Transverse colon (tissue), 3 donors: ENCODE measurements around the gene RNF144A.

Source experiments
- EP300 ChIP-seq: sonication (generic); formaldehyde crosslinking; IDR thresholded peaks from one replicate; pipeline ENCODE4 v1.6.1; 2017; ENCODE audit warnings: antibody characterized with exemption, low read depth
- POLR2A ChIP-seq: fragments of 450-650 bp; IDR thresholded peaks from one replicate; pipeline ENCODE4 v1.6.1; 2016; ENCODE audit warnings: antibody characterized with exemption, mild to moderate bottlenecking, moderate library complexity
- TF ChIP-seq, protein P1 (sequence below), 5 experiments: fragments of 200-600 bp in 3 of 5; fragments of 450-650 bp in 2 of 5; sonication (generic) in 3 of 5; IDR thresholded peaks; 1 replicate in 2 of 5; 2 replicates in 3 of 5; pipeline ENCODE4 v1.5.1; 2016 to 2017; ENCODE audit warnings: antibody characterized with exemption in 5 of 5, inconsistent platforms in 3 of 5, mild to moderate bottlenecking in 2 of 5, moderate library complexity in 1 of 5

GRCh38 chr2:7041421-7041820 lies 124.2 kb downstream of the RNF144A start:
- no peak for TF ChIP-seq POLR2A
- TF ChIP-seq, protein P1, sequence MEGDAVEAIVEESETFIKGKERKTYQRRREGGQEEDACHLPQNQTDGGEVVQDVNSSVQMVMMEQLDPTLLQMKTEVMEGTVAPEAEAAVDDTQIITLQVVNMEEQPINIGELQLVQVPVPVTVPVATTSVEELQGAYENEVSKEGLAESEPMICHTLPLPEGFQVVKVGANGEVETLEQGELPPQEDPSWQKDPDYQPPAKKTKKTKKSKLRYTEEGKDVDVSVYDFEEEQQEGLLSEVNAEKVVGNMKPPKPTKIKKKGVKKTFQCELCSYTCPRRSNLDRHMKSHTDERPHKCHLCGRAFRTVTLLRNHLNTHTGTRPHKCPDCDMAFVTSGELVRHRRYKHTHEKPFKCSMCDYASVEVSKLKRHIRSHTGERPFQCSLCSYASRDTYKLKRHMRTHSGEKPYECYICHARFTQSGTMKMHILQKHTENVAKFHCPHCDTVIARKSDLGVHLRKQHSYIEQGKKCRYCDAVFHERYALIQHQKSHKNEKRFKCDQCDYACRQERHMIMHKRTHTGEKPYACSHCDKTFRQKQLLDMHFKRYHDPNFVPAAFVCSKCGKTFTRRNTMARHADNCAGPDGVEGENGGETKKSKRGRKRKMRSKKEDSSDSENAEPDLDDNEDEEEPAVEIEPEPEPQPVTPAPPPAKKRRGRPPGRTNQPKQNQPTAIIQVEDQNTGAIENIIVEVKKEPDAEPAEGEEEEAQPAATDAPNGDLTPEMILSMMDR (IDR thresholded peaks at IDR 0.05): no peak
- no peak for TF ChIP-seq EP300
